ENCODE data around the gene CCDC92. TPM values are rescaled to one million over a fixed set of nuclear protein-coding genes. Genes with fewer than 3 reads are reported as not detected.

The CCDC92 gene
- polyA plus RNA-seq, 4 donors = 48.4 to 50.2 (median 49.3) TPM

DNA sequence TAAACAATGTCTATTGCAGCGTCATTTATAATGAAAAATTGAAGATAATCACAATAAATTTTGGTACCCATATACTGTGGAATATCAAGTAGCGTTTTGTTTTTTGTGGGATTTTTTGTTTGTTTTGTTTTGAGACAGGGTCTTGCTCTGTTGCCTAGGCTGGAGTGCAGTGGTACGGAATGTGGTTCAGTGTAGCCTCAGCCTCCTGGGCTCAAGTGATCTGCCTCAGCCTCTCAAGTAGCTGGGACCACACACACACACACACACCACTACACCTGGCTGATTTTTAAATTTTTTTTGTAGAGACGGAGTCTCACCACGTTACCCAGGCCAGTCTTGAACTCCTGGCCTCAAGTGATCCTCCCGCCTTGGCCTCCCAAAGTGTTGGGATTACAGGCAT is 6.9 kb upstream of the CCDC92 start:
- no peak for DNase-seq (ENCODE audit: low read depth in 4 of 4, low spot score in 3 of 4)

DNA sequence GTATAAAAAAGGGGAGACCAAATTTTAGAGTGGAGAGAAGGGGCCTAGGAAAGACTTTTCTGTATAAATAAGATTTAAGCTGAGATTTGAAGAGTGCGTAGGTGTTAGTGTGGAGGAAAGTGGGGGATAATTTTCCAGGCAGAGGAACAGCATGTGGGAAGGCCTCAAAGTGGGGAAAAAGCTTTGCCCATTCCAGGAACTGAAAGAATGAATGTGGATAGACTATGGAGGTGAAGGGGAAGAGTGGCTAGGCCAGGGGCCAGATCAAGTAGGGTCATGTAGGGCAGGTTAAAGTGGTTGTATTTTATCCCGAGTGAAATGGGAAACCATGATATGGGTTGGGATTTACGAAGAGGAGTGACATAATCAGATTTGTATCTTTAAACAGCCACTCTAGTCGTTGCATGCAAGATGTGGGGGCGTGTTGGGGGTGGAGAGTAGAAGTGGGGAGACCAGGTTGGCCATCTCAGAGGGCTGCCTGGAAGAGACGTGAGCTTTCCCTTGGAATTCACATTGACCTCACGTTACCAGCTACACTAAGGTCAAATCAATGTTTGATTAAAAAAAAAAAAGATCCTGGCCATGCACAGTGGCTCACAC is 3.7 kb upstream of the CCDC92 start:
- DNase-seq (ENCODE audit: low read depth in 4 of 4, low spot score in 3 of 4) = no peak

DNA sequence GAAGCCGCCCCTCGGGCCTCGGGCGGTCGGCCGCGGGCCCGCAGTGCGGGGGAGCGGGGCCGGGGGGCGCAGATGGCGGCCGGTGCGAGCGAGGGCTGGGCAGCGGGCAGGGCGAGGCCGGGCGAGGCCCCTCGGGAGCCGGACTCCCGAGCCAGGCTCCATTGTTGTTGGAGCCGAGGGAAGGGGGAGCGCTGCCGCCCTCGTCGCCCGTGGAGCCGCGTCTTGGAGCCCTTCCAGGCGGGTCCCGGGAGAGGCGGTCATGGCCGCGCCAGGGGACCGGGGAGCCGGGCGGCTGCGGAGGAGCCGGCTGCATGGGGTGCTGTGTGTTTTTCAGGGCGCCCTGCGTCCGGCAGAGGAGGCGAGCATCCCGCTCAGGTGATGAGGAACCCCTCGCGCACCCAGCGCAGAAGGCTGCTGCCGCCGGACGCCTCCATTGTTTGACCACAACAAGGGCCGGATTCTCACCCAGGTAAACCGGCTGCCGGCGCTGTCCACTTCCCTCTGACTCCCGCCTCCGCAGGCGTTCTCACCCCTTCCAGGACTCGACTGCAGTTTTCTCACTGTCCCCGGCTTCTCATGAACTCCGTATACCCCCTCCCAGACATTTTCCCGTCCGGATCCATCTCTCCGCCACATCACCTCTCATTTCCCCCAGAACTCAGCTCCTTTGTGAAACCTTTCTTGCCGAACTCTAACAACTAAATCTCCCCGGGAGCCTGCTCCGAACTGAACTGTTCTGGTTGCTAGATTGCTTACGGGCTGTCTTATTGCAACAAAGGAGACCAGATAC is 1.1 kb upstream of the CCDC92 start:
- no peak for DNase-seq (ENCODE audit: low read depth in 4 of 4, low spot score in 3 of 4)

DNA sequence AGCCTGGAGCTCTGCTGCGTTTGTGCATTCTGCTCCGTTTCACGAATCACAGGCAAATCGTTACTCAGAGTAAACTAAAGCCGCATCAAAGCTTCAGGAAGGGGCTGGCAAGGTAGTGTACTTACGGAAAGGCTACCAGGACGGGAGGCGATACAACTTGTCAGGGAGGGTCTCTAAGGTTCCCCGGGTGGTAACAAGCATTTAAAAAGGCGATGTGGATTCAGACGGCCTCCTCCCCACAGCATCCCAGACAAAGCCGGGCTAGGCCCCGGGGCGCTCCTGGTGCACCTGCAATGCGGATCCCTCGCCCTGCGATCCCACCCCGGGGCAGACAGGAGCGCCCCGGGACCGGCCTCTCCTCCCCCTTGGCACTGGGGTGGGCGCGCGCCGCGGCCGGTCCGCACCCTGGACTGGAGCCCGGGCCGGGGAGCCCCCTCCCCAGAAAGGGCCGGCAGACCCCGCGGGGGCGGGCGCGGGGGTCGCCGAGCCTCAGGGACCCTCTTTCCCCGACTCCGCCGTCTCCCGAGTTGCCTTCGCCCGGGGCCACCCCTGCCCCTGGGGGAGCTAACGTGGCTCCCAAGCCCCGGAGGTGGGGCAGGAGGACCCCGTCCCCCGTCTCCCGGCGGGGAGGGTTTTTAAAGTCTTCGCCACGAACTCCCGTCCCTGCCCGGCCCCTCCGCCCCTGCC is 718 bp downstream of the CCDC92 start:
- no peak for DNase-seq (ENCODE audit: low read depth in 4 of 4, low spot score in 3 of 4)

DNA sequence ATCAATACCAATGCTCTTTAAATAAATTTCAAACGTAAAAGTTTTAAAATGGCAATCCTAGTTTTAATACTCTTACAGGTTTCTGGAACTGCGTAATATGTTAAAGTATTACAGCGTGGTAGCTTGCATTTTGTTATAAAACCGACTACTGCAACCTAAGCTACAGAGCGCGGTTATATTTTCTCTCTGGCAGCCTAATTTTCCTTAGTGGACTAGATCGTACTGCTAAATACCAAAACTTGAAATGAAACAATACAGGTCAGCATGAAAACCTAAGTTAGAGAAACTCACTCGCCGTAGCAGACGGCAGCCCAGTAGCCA is 1.2 kb downstream of the CCDC92 start:
- no peak for DNase-seq (ENCODE audit: low read depth in 4 of 4, low spot score in 3 of 4)

DNA sequence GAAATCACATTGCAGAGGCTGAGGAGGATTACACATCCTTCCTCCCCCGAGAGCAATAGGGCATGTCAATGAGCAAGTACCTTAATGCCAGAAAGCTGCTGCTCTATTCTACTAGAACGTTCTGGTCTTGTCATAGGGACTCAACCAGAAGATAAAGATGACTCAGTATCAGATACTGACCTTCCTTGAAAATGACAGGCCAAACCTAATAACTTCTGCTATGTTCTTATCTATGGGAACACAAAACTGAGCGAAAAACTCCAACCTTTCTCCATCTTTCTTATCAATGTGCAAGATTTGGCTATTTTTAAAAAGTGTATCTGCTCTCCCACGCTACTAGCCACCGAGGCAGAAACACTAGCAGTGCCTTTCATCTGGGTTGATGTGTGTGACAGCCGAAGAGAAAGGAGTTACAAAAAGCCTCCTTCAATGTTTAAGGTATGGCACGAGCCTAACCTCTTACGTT is 5.5 kb downstream of the CCDC92 start:
- DNase-seq (ENCODE audit: low read depth in 4 of 4, low spot score in 3 of 4) = no peak

DNA sequence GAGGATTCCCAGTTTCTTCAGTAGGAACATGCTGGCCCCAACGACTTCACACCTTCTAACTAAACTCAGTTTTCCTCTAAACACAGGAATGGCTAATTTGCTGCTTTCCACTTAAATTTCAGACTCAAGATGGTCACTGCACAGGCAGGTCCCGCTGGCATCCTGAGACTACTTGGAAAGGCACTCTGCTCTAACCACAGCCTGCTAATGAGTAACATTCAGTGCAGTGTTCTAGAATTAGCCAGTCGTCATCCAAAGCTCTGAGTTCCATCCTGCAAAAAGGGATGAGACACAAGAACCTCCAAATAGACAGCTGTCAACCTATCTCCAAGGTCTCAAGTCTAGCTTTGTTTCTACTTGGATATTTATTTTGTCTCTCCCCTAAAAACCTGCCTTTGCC is 6.0 kb downstream of the CCDC92 start:
- no peak for DNase-seq (ENCODE audit: low read depth in 4 of 4, low spot score in 3 of 4)

DNA sequence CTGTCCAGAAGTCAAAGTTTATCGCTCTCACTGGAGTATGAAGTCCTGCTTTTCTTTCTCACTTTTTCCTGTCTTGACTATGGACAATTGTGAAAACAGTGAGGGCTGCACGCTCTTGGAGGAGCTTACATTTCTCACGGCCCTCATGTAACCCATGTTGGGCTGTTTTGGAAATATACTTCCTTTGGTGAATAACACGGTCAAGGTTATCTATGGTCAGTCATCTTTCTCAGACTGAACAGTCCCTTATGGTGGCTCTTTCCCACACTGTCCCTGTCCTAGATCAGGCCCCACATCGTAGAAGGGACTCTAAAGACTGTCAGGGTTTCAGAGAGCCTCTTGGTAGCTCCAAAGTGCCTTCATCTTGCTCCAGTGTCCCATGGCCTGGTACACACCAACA is 7.2 kb downstream of the CCDC92 start:
- no peak for DNase-seq (ENCODE audit: low read depth in 4 of 4, low spot score in 3 of 4)

DNA sequence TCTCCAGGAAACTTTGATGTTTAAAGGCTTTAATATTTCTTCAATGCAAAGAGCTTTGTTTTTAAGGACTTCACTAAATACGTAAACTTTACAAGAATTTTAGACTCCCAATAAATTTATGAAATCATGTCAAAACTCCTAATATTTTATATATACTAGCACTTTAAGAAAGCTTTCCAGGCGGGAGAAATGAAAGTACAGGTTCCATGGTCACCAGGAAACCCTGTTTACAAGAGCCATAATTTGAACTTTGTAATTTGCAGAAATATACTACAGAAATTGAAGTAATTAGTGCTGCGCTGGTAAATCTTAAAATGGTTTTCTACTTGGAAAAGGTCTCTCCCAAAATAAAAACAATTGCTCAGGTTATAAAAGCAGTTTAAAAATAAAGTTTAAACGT is 8.8 kb downstream of the CCDC92 start:
- no peak for DNase-seq (ENCODE audit: low read depth in 4 of 4, low spot score in 3 of 4)

DNA sequence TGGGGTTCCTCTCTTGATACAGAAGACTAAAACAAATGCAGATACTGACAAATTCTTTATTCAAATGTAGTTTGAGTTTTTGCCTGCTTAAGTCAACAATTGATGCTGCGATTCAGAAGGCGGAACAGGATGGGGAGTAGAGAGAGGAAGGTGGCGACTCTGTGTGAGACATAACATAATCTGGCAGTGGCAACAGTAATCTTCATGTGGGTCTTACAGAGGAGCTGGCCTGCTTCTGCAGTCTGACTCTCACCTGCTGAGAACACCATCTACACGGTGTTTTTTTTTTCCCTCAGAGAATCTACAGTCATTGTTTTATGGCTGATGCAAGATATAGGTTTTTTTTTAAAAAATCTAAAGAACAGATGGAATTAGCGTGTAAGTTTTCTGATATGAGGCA is 10.1 kb downstream of the CCDC92 start:
- DNase-seq (ENCODE audit: low read depth in 4 of 4, low spot score in 3 of 4) = no peak

DNA sequence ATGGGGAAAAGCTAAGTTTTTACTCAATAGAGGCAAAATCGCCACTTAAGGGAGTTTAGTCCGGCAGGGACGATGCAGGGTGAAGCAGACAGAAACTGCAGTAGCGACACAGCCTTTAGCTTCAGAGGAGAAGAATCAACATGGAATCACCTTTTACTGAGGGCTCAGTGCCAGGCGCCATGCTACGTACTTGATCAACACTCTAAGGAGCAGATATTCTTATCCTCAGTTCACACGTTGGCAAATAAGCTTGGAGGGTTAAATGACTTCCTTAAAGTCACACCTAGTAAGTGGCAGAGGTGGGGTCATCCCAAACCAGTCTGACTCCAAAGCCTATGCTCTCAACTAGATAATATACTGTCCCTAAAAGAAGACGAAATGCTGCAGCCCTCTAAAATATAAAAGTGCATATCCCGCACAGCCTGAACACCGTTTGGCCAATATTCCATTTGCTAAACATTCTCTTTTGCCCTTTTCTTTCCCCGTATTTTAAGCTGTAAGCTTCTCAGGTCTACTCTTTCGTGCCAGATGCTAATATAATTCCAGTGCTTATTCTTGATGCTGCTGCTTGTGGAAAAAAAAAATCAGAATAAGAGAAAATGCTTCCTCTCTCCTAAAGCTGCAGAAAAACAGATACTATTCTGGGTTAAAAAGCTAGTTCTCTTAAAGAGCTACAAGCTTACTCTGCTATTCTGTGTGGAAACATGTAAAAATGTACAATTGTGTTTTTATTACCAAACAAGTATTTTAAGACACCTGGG is 10.9 kb downstream of the CCDC92 start:
- no peak for DNase-seq (ENCODE audit: low read depth in 4 of 4, low spot score in 3 of 4)

DNA sequence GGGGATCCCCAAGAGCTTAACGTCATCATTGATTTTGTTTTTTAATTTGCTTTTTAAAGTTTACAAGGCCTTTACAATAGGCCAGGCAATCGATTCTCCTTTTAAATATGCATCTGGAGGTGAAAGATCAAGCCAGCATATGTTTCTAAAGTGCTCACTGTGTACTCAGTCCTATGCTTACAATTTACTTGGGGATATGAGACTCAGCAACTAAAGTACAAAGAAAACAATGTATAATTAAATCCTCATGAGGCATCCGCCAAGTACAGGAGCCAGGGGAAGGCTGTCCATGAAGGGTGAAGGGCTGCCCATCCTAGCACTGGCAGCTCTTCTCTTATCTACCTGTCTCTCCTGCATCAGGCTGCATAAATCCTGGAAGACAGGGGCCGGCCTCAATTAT is 11.8 kb downstream of the CCDC92 start:
- no peak for DNase-seq (ENCODE audit: low read depth in 4 of 4, low spot score in 3 of 4)

DNA sequence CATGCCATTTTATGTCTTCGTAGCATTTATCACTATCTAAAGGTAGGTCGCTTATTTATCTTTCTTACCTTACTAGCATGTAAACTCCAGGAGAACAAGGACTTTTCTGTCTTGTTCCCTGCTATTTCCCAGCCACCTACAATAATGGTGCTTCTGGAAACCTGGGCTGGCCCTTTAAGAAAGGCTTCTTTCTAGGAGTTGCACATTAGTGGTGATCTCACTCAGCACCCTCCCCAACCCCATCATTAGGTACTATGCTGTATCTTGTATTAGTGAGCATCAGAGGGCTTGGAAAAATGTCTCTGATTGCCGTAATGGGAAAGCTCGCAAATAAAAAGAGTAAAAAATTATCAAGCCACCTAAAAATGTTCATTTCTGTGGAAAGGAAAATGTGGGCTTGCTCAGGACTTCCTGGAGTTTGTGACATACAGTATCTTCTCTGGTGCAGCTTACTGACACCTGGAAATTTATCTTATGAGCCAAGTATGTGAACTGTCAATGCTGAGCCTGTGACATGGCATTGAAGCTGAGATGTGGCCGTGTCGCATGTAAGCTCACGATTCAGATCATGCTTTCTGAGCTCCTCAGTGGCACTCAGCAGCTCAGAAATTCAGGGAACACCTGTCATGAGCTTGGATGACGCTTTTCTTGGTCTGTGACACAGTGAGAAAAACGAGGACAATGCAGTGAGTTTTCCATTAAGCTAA is 12.4 kb downstream of the CCDC92 start:
- DNase-seq (ENCODE audit: low read depth in 4 of 4, low spot score in 3 of 4) = no peak

DNA sequence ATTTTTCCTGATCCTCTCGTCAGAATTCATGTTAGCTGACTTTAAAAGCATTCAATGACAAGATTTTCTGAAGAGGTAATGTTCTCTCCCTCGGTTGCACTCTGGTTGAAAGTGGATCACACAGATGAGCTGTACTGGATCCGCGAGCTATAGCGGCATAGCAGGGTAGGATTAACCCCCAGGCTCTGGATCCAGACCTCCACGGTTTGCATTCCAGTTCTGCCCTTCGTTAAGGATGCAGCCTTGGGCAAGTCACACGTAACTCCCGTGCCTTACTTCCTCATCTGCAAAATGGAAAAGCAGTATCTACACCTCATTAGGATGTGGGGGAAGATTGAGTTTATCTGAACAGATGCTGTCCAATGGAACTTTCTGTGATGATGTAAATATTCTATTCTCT is 13.8 kb downstream of the CCDC92 start:
- DNase-seq (ENCODE audit: low read depth in 4 of 4, low spot score in 3 of 4) = no peak

DNA sequence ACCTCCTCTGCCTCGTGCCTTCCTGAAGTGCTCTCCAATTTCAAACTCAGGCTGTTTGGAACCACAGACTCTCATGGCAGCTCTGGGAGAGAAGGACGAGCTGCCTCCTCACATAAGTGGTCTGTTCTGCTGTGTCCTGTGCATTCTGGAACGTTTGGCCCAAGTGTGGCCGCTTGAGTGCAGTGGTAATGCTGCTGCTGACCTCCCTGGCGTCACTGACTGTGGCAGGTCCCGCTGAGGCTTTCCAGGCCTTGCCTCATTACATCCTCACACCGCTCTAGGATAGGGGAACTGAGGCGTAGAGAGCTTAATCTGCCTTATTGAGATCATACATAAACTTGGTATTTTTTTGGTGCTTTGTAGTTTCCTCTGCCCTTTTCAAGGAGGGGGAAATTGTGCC is 14.2 kb downstream of the CCDC92 start:
- DNase-seq (ENCODE audit: low read depth in 4 of 4, low spot score in 3 of 4) = no peak

DNA sequence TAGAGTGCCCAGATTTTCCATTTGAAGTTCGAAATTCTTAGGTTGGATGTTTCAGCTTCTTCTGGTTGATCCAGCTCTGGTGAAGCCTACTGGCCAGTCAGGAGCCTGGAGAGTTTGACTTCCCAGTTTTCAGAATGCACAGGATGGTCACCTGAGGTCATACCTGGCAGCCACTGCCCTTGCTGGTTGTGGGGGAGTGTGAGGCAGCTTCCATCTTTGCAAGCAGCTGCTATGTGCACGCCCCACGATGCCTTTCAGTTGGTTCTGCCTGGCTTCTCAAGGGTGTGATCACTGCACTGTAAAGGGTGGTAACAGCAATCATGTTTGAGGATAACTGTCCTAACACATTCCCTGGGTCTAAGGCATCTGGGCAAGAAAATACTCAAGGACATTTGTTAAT is 15.4 kb downstream of the CCDC92 start:
- no peak for DNase-seq (ENCODE audit: low read depth in 4 of 4, low spot score in 3 of 4)

DNA sequence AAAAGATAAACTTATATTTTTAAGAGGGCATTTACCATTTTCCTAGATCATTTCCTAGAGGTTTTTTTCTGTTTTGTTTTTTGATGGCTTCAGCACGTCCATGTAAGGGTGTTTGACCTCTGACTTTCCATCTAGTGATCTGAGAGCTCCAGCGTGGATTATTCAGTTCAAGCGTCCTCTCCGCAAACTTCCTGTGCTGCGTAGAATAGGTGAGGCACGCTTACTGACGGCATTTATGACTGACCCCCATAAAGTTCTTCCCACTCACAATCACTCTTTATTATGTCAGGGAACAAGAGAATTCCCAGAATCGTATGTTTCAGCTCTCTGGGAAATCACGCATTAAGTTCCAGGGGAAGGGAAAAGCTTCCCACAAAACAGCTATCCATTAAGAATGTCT is 16.4 kb downstream of the CCDC92 start:
- no peak for DNase-seq (ENCODE audit: low read depth in 4 of 4, low spot score in 3 of 4)

DNA sequence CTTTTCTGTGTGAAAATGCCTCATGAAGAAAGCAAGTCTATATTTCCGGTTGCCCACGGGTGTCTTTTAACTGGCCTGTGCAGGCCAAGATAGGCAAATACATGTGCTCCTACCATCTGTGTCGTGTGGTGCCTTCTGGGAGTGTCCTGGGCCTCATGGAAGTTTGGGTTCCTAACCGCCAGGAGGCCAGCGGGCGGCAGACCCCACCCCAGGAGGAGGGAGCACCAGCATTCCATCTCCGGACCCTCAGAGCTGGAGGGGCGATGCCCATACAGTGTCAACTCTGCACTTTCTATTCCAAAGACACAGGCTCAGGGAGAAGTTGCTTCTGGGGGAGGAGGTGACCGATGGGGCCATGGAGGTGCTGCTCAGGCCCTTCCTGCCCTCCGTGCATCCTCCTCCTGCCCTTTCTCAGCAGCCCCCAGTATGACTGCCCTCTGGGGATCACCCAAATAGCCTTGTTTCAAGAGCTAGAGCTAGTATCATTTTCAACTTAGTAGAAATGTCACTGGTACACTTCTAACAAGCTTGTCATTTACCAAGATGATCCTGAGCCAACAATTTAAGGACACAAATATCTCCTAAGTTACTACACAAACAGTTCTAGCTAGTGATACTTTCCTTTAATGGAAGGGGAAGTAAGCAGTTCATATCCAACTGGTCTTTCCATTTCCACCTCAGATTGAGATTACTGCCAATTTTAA is 17.8 kb downstream of the CCDC92 start:
- no peak for DNase-seq (ENCODE audit: low read depth in 4 of 4, low spot score in 3 of 4)

DNA sequence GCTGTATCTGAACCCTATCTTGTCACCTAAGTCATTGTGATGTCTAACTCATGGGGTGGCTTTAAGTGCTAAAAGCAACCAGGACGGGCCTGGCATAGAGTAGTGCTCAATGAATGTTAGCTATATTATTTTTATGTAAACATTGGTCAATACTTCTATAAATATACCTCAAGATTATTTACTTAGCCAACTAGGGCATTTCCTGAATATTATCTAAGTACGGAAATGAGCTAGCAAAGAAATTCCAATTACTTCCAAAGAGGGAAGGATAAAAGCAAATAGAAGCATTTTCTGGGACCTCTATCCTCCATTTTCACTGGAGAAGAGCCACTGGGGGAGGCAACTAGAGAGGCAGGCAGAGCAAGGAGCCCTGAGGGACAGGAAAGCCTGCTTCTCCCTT is 20.6 kb downstream of the CCDC92 start:
- DNase-seq (ENCODE audit: low read depth in 4 of 4, low spot score in 3 of 4) = no peak

DNA sequence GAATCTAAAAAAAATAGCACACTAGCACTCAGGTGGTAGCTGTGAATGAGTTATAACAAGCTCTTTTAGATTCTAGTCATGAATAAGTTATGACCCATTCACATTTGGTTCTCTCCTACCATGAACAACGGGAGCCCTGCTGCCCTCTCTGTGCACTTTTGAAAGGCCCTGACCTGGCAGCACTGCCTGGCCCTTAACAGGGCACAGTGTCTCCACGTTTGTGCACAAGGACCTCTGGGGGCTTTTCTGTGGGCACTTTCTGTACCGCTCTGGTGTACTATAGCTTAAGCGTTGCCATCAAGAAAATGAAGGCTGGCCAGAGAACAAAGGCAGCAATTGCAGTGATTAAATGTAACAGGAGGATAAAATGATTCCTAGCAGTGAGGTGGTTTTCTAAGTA is 21.2 kb downstream of the CCDC92 start:
- DNase-seq (ENCODE audit: low read depth in 4 of 4, low spot score in 3 of 4) = no peak
